ENCODE data around the gene PBX4. TPM values are rescaled to one million over a fixed set of nuclear protein-coding genes. Genes with fewer than 3 reads are reported as not detected.

The PBX4 gene
- total and polyA plus RNA-seq, 2 experiments from 2014 or later = 2.6 to 4.1 TPM

DNA sequence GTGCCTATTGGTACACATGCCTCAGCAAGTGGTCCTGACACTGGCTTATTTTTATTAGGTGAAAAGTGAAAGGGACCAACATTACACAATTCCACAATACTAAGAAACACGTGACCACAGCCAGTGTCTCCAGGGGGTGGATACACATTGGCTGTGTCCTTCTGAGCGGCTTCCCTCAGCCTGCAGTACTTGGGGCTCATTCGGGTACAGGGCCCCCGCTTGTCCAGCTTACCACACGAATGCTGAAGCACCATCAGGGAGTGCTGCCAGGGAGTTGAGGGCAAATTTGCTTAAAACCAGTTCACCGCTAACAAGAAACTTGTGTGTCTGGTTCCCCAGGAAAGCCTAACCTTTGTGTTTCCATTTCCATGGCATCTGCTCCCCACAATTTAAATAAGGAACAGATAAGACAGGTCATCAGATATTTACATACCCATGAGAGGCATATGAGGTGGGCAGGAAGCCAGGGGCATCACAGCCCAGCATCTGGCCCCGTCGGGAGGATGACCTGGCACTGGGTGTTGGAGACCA lies 23.3 kb downstream of the PBX4 start:
- H3K36me3 ChIP-seq (ENCODE audit: insufficient read depth) = no peaks in the 10 kb centered on the region
- TF ChIP-seq JUNB (IDR thresholded peaks at IDR 0.05; ENCODE audit: unreplicated experiment) (no peak), NANOG (IDR thresholded peaks at IDR 0.05; ENCODE audit: borderline replicate concordance) (no peak), ZNF462 (CRISPR knock-in tag; IDR thresholded peaks at IDR 0.05) (no peak), EZH2phosphoT487 (IDR thresholded peaks at IDR 0.05; ENCODE audit: unreplicated experiment) (no peak), EZH2 (IDR thresholded peaks at IDR 0.05; ENCODE audit: low read depth, unreplicated experiment) (no peak), STAT1 (IDR thresholded peaks at IDR 0.05; ENCODE audit: unreplicated experiment) (no peak), POLR2AphosphoS5 (IDR thresholded peaks at IDR 0.05; ENCODE audit: low read depth) (no peak)
- TF ChIP-seq, protein P1, sequence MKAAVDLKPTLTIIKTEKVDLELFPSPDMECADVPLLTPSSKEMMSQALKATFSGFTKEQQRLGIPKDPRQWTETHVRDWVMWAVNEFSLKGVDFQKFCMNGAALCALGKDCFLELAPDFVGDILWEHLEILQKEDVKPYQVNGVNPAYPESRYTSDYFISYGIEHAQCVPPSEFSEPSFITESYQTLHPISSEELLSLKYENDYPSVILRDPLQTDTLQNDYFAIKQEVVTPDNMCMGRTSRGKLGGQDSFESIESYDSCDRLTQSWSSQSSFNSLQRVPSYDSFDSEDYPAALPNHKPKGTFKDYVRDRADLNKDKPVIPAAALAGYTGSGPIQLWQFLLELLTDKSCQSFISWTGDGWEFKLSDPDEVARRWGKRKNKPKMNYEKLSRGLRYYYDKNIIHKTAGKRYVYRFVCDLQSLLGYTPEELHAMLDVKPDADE (IDR thresholded peaks at IDR 0.05) = no peak
- H3K4me3 ChIP-seq = no peak overlapping the region
- Mint-ChIP-seq H3K4me1 (peaks cover 24% of the 10 kb centered on the region), H3K4me3 (no peak overlapping the region), H3K27ac (no peak overlapping the region), H3K36me3 (ENCODE audit: low read depth) (no peaks in the 10 kb centered on the region), H3K9me3 (no peaks in the 10 kb centered on the region), H3K27me3 (ENCODE audit: insufficient read depth, low read depth, poor library complexity) (peaks cover 2% of the 10 kb centered on the region)
- H3K27ac ChIP-seq (ENCODE audit: low read depth) = no peak overlapping the region
- no peaks in the 10 kb centered on the region for H4K20me1 ChIP-seq (replicated peaks; ENCODE audit: insufficient read depth)
- peaks cover 20% of the 10 kb centered on the region for H3K4me1 ChIP-seq (ENCODE audit: insufficient read depth)
- H3F3A ChIP-seq (replicated peaks; ENCODE audit: low read depth) = peaks cover 8% of the 10 kb centered on the region
- ATAC-seq = no peak
- H2AFZ ChIP-seq = no peak overlapping the region
- H3K79me2 ChIP-seq (replicated peaks; ENCODE audit: insufficient read depth) = no peaks in the 10 kb centered on the region
- H3K27me3 ChIP-seq (ENCODE audit: insufficient read depth) = no peaks in the 10 kb centered on the region
- no peak overlapping the region for H3K4me2 ChIP-seq
- no peak for DNase-seq (ENCODE audit: low spot score)
- no peaks in the 10 kb centered on the region for H3K9me2 ChIP-seq (ENCODE audit: insufficient read depth)

Measured in GM23338 (cell line).